ENCODE data around the gene SEPHS2. TPM values are rescaled to one million over a fixed set of nuclear protein-coding genes. Genes with fewer than 3 reads are reported as not detected.

SEPHS2 gene
- total RNA-seq, 6 experiments from 2014 or later: 29.7 to 36.7 (median 31.1) TPM

GRCh38 chr16:30490210-30490609 lies 44.5 kb upstream of the SEPHS2 start:
- Mint-ChIP-seq H3K4me1 (ENCODE audit: low read depth) (peaks cover 15% of the 10 kb centered on the region), H3K36me3 (ENCODE audit: low read depth) (no peaks in the 10 kb centered on the region), H3K27me3 (ENCODE audit: insufficient read depth) (peaks cover 14% of the 10 kb centered on the region), H3K27ac (no peak overlapping the region), H3K4me3 (no peak overlapping the region), H3K9me3 (no peaks in the 10 kb centered on the region)
- TF ChIP-seq, protein P1, sequence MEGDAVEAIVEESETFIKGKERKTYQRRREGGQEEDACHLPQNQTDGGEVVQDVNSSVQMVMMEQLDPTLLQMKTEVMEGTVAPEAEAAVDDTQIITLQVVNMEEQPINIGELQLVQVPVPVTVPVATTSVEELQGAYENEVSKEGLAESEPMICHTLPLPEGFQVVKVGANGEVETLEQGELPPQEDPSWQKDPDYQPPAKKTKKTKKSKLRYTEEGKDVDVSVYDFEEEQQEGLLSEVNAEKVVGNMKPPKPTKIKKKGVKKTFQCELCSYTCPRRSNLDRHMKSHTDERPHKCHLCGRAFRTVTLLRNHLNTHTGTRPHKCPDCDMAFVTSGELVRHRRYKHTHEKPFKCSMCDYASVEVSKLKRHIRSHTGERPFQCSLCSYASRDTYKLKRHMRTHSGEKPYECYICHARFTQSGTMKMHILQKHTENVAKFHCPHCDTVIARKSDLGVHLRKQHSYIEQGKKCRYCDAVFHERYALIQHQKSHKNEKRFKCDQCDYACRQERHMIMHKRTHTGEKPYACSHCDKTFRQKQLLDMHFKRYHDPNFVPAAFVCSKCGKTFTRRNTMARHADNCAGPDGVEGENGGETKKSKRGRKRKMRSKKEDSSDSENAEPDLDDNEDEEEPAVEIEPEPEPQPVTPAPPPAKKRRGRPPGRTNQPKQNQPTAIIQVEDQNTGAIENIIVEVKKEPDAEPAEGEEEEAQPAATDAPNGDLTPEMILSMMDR (IDR thresholded peaks at IDR 0.05): no peak
- no peak for DNase-seq

DNA sequence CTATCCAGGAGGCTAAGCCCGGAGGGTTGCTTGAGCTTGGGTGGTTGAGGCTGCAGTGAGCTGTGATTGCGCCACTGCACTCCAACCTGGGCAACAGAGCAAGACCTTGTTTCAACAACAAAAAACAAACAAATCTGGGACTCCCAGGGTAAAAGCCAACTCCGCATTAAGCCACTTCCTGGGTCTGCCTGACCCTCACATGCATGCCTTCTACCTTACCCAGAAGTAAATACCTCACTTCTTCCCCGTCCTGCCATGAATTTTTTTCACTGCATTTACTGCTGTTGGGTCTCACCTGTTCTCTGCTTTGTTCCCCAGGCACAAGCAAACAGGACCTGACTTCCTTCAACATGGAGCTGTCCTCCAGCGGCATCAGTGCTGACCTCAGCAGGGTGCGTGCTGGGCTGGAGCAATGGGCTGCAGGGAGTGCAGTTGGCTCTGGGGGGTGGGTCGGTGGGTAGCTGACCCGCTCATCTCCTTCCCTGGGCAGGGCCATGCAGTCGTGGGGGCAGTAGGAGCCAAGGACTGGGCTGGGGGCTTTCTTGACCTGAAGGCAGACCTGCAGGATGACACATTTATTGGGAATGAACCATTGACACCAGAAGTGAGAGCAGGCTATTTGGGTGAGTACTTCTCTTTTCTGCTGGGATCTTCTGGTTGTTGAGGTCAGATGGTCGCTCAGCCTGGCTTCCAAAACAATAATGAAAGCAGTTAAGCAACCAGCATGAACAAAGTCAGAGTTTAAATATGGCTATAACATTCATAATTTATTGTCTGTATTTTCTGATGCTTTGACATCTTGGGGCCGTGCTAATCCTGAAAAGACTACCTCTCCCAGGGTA lies 43.3 kb upstream of the SEPHS2 start:
- no peaks in the 10 kb centered on the region for H3K36me3 Mint-ChIP-seq (ENCODE audit: low read depth)
- peaks cover 15% of the 10 kb centered on the region for H3K4me1 Mint-ChIP-seq (ENCODE audit: low read depth)
- no peak overlapping the region for H3K27ac Mint-ChIP-seq
- TF ChIP-seq, protein P1 (IDR thresholded peaks at IDR 0.05): no peak
- no peak overlapping the region for H3K4me3 Mint-ChIP-seq
- peaks cover 8% of the 10 kb centered on the region for H3K27me3 Mint-ChIP-seq (ENCODE audit: insufficient read depth)
- H3K9me3 Mint-ChIP-seq: no peaks in the 10 kb centered on the region
- no peak for DNase-seq

DNA sequence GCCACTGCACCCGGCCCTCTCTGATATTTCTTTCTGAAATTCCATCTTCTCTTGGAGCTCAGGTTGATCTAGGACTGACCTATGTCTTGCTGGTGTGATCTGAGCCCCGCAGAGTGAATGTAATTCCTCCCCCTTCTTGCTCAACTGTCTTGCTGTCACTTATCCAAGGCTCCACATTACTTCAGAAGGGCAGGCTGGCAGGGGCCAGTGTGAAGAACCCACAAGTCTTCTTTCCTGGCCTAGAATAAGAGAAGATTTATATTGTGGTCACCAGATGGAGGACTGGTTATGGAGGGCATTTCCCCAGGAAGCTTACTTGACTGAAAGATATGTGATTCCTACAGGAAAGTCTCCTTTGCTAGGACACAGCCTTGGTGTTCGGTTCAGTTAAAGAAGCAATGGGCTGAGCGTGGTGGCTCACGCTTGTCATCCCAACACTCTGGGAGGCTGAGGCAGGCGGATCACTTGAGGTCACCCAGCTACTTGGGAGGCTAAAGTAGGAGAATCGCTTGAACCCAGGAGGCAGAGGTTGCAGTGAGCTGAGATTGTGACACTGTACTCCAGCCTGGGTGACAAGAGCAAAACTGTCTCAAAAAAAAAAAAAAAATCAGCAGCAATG lies 40.3 kb upstream of the SEPHS2 start:
- H3K4me3 Mint-ChIP-seq: no peak overlapping the region
- H3K9me3 Mint-ChIP-seq: no peaks in the 10 kb centered on the region
- H3K4me1 Mint-ChIP-seq (ENCODE audit: low read depth): peaks cover 5% of the 10 kb centered on the region; the same call in 1 of the 2 replicates
- TF ChIP-seq, protein P1 (IDR thresholded peaks at IDR 0.05): no peak
- H3K27ac Mint-ChIP-seq: no peak overlapping the region
- no peaks in the 10 kb centered on the region for H3K36me3 Mint-ChIP-seq (ENCODE audit: low read depth)
- DNase-seq: no peak
- H3K27me3 Mint-ChIP-seq (ENCODE audit: insufficient read depth): peaks cover 19% of the 10 kb centered on the region

GRCh38 chr16:30484887-30485286 lies 39.2 kb upstream of the SEPHS2 start:
- Mint-ChIP-seq H3K4me1 (ENCODE audit: low read depth) (peaks cover 5% of the 10 kb centered on the region; the same call in 1 of the 2 replicates), H3K4me3 (no peak overlapping the region), H3K27me3 (ENCODE audit: insufficient read depth) (peaks cover 25% of the 10 kb centered on the region), H3K9me3 (no peaks in the 10 kb centered on the region), H3K36me3 (ENCODE audit: low read depth) (no peaks in the 10 kb centered on the region), H3K27ac (no peak overlapping the region)
- TF ChIP-seq, protein P1 (IDR thresholded peaks at IDR 0.05): no peak
- DNase-seq: no peak

DNA sequence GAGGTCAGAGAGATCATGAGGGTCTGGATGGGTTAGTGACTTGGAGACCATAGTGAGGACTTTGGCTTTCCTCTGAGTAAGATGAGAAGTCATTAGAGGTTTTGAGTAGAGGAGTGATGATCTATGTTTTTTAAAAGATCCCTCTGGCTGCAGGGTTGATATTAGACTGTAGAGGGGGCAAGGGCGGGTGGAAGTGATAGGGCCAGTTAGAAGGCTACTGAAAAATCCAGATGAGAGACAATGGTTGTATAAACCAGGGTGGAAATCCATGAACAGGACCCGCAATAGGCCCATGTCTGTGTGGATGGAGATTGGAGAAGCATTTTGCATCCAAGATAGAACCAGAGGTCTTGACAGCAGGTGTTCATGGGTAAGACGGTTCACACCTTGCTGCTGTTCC lies 36.7 kb upstream of the SEPHS2 start:
- Mint-ChIP-seq H3K4me3 (no peak overlapping the region), H3K27me3 (ENCODE audit: insufficient read depth) (peaks cover 38% of the 10 kb centered on the region), H3K27ac (no peak overlapping the region), H3K9me3 (no peaks in the 10 kb centered on the region), H3K36me3 (ENCODE audit: low read depth) (no peaks in the 10 kb centered on the region), H3K4me1 (ENCODE audit: low read depth) (peaks cover 5% of the 10 kb centered on the region; the same call in 1 of the 2 replicates)
- TF ChIP-seq, protein P1 (IDR thresholded peaks at IDR 0.05): peak; percentile 14; the same call in 1 of the 2 replicates
- no peak for DNase-seq

Measured in HFFc6 (cell line).